Ascending aorta (tissue), 2 donors: ENCODE data around the gene PIP4K2C. TPM values are rescaled to one million over a fixed set of nuclear protein-coding genes. Genes with fewer than 3 reads are reported as not detected.

Source experiments
- DNase-seq, 2 donors: peaks; one replicate each; pipeline ENCODE4 v3.0.0-alpha.2; 2019; ENCODE audit warnings: low spot score in 2 of 2
- H3K27ac ChIP-seq, 2 donors: fragments of 200-600 bp; sonication (generic); one replicate each; pipeline ENCODE4 v1.5.1; 2016 to 2017; ENCODE audit warnings: mild to moderate bottlenecking in 1 of 2
- H3K27me3 ChIP-seq: fragments of 200-600 bp; sonication (generic); one replicate; pipeline ENCODE4 v1.5.1; 2017
- H3K36me3 ChIP-seq, 2 donors: fragments of 200-600 bp; sonication (generic); one replicate each; pipeline ENCODE4 v1.5.1; 2016
- H3K4me1 ChIP-seq, 2 donors: fragments of 200-600 bp; sonication (generic); one replicate each; pipeline ENCODE4 v1.5.1; 2016 to 2017; ENCODE audit warnings: mild to moderate bottlenecking in 1 of 2
- H3K4me3 ChIP-seq, 2 donors: fragments of 200-600 bp; sonication (generic); one replicate each; pipeline ENCODE4 v1.5.1; 2016 to 2017; ENCODE audit warnings: mild to moderate bottlenecking in 1 of 2
- H3K9me3 ChIP-seq, 2 donors: fragments of 200-600 bp; sonication (generic); one replicate each; pipeline ENCODE4 v1.5.1; 2016
- intact Hi-C: fragments of 100-400 bp; cut with DNase I; formaldehyde crosslinking; loops from one replicate; pipeline ENCODE4 v1.15.1; 2023
- total RNA-seq: library from RNA; depleted of rRNA; stranded (reverse); fragments of >200 nt; gene quantifications from one replicate; pipeline ENCODE4 v1.1.0, GENCODE V29; 2016
- TF ChIP-seq, protein P1 (sequence below), 3 experiments: fragments of 200-600 bp in 2 of 3; fragments of 450-650 bp in 1 of 3; sonication (generic) in 2 of 3; IDR thresholded peaks; one replicate each; pipeline ENCODE4 v1.5.1; 2016 to 2019; ENCODE audit warnings: antibody characterized with exemption in 3 of 3, mild to moderate bottlenecking in 1 of 3, moderate library complexity in 1 of 3

The PIP4K2C gene
- total RNA-seq, 1 donor from 2014 or later: 153 TPM

DNA sequence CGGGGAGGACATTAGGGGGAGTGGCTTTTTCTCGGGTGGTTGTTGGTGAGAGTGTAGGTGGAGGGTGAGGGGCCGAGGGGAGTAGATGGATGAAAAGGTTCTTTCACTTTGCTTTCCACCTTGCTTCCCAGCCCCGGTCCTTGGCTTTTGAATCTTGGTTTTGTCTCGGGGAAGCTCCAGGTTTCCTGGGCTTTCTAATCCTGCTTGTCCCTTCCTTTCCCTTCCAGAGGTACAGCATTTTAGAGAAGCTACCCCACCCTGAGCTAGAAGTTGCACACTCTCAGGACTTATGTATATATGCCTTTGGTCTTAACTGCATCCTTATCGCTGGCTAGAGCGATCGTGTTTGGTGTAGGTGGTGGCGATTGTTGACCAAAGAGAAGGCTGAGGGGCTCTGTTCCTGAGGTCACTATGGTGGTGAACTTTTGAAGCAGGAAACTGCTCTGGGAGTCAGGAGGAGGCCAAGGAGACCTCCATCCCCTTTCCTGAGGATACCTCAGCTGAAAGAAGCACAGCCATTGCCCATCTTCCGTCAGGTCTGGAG lies 862 bp downstream of the PIP4K2C start:
- peak overlapping the region; percentile 82 to 89 for H3K27ac ChIP-seq
- peaks cover 9 to 24% of the 10 kb centered on the region in 2 donors for H3K36me3 ChIP-seq
- H3K4me1 ChIP-seq: peaks cover 0 to 19% of the 10 kb centered on the region in 2 donors
- no peaks in the 10 kb centered on the region for H3K9me3 ChIP-seq
- TF ChIP-seq, protein P1, sequence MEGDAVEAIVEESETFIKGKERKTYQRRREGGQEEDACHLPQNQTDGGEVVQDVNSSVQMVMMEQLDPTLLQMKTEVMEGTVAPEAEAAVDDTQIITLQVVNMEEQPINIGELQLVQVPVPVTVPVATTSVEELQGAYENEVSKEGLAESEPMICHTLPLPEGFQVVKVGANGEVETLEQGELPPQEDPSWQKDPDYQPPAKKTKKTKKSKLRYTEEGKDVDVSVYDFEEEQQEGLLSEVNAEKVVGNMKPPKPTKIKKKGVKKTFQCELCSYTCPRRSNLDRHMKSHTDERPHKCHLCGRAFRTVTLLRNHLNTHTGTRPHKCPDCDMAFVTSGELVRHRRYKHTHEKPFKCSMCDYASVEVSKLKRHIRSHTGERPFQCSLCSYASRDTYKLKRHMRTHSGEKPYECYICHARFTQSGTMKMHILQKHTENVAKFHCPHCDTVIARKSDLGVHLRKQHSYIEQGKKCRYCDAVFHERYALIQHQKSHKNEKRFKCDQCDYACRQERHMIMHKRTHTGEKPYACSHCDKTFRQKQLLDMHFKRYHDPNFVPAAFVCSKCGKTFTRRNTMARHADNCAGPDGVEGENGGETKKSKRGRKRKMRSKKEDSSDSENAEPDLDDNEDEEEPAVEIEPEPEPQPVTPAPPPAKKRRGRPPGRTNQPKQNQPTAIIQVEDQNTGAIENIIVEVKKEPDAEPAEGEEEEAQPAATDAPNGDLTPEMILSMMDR (IDR thresholded peaks at IDR 0.05): no peak
- peak overlapping the region; percentile 79 to 99 for H3K4me3 ChIP-seq
- no peaks in the 10 kb centered on the region for H3K27me3 ChIP-seq
- intact Hi-C loops: loop anchor here (2.0 kb wide), 2 partner anchors 19 to 29 kb away; partner anchors contain the start of gene ARHGEF25
- no peak for DNase-seq

DNA sequence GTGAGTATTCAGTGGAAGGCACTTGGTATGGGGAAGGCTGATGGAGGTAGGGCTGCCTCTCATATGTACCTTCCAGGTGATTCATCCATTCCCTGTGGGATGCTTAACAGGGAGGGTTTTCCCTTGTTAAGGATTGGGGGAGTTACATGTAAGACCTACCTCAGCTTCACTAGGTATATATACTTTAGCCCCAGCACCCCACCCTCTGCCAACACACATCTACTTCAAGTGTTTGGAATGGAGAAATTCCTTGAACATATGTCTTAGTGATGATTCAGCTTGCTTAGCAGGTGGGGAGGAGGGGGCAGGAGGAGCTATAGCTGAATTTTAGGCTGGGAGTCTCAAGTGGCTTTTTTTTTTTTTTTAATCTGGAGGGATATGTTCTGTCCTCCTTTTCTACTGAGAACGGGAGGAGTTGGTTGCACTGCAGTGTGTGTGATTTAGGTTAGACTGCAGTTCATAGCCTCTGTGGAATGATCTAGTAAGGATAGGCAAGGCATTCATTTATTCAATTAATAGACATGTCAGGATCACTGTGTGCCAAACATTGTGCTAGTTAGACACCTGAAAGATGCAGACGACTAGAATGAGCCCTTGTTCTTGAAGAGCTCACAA lies 1.7 kb downstream of the PIP4K2C start:
- no peak for DNase-seq
- peaks cover 0 to 19% of the 10 kb centered on the region in 2 donors for H3K4me1 ChIP-seq
- H3K36me3 ChIP-seq: peaks cover 14 to 32% of the 10 kb centered on the region in 2 donors
- no peak overlapping the region for H3K4me3 ChIP-seq
- H3K9me3 ChIP-seq: no peaks in the 10 kb centered on the region
- H3K27me3 ChIP-seq: no peaks in the 10 kb centered on the region
- TF ChIP-seq, protein P1 (IDR thresholded peaks at IDR 0.05): no peak
- intact Hi-C loops: no loop called here
- no peak overlapping the region for H3K27ac ChIP-seq

DNA sequence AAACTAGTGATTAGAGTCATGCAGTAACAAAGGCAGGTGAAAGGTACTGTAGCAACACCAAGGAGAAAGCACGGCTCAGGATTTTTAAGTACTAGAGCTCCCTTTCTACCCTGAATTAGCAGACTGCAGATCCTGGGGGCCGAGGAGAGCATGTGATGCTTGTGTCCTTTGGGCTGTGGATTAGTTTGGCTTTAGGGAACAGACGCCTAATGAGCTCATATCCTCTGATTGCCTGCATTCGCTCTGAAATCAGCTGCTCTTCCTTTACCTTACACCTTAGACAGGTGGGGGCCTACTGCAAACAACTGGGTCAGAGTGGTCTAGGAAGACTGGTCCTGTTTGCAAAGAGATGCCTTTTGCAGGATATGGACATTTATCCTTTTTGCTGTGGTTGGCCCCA lies 2.2 kb downstream of the PIP4K2C start:
- Histone ChIP-seq H3K36me3 (peaks cover 14 to 36% of the 10 kb centered on the region in 2 donors), H3K9me3 (no peaks in the 10 kb centered on the region), H3K27ac (no peak overlapping the region), H3K4me1 (peaks cover 0 to 19% of the 10 kb centered on the region in 2 donors), H3K27me3 (no peaks in the 10 kb centered on the region), H3K4me3 (no peak overlapping the region)
- no peak for DNase-seq
- TF ChIP-seq, protein P1 (IDR thresholded peaks at IDR 0.05): no peak
- intact Hi-C loops: no loop called here

DNA sequence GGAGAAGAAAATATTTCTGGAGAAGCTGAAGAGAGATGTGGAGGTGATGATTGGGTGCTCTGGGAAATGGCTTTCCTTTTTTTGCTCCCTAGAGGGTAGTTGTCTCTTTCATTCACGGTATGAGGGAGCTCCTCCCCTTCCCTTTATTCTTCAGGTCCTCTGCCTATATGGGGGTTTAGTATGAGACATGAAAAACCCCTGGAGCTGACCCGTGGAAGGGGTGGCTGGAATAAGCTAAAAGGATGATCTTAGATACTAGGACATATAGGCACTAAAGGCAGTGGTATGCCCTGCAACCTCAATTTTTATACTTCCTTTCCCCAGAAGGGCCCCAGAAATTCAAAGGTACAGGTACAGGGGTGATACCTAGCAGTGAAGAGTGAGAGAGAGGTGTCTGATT lies 9.4 kb downstream of the PIP4K2C start:
- TF ChIP-seq, protein P1 (IDR thresholded peaks at IDR 0.05): no peak
- H3K9me3 ChIP-seq: no peaks in the 10 kb centered on the region
- no peak overlapping the region for H3K27ac ChIP-seq
- no peak overlapping the region for H3K4me3 ChIP-seq
- no peak for DNase-seq
- no peaks in the 10 kb centered on the region for H3K27me3 ChIP-seq
- intact Hi-C loops: no loop called here
- peaks cover 0 to 8% of the 10 kb centered on the region in 2 donors for H3K4me1 ChIP-seq
- H3K36me3 ChIP-seq: peaks cover 37 to 65% of the 10 kb centered on the region in 2 donors

DNA sequence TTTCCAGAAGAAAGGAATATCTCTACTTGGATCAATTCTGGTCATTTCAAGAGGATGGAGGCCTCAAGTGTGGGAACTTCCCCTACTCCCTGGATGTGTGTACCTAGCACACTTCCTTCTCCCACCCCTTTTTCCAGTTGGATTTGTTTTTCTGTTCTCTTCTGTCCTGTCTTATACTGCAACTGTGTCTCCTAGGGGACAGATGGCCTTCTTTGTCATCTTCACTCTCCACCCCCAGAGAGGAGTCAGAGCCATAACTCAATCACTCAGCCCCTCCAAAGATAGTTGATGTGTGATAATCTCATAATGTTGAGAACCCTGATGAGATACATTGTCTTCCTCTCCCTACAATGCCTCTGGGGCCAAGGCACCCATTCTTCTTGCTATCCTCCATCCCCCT lies 11.6 kb downstream of the PIP4K2C start:
- Histone ChIP-seq H3K27me3 (no peaks in the 10 kb centered on the region), H3K4me1 (peaks cover 0 to 13% of the 10 kb centered on the region in 2 donors), H3K9me3 (no peaks in the 10 kb centered on the region), H3K36me3 (peaks cover 25 to 53% of the 10 kb centered on the region in 2 donors), H3K27ac (peak overlapping the region; percentile 28 to 98), H3K4me3 (no peak overlapping the region)
- no peak for DNase-seq
- TF ChIP-seq, protein P1 (IDR thresholded peaks at IDR 0.05): no peak
- intact Hi-C loops: no loop called here
